ENCODE measurements around the gene ZNF837. TPM values are rescaled to one million over a fixed set of nuclear protein-coding genes. Genes with fewer than 3 reads are reported as not detected.

Gene ZNF837
- total and polyA plus RNA-seq, 2 of the 13 experiments (the other 11 are each of a cell fraction or from before 2014, with no cell fraction given): 0.29 to 1.3 TPM

GRCh38 chr19:58372311-58373133, 8.3 kb downstream of the ZNF837 start:
- ChIA-PET CTCF (ENCODE audit: low intra/inter-chr PET ratio, low total read pairs) (interaction anchor here (2.3 kb wide), 1 partner anchor 43 kb away, joined by 11 read pairs; no protein-coding TSS in a partner anchor), POLR2A (interaction anchor here (2.0 kb wide), 1 partner anchor 10 kb away, joined by 11 read pairs; the partner anchor contains the start of gene ZNF497)
- H3K4me3 ChIP-seq (replicated peaks in 1 of 3; ENCODE audit: insufficient read depth in 1 of 3, low read depth in 2 of 3, low read length in 3 of 3): no peak overlapping the region
- no peaks in the 10 kb centered on the region for H3K27me3 ChIP-seq (ENCODE audit: control insufficient read depth in 1 of 2, insufficient read depth in 2 of 2, low read length in 2 of 2)
- BruUV-seq (replicated peaks): no TSS peak
- H3K9ac ChIP-seq (ENCODE audit: insufficient read depth, low read depth, low read length): no peak overlapping the region
- H3K27ac ChIP-seq (ENCODE audit: extremely low read length, insufficient read depth, low read length): no peak overlapping the region
- WGBS (ENCODE audit: low lambda C conversion rate): 30% methylated on average over 14 of the region's 15 CpGs
- FAIRE-seq: peak; percentile 63
- peak; percentile 54 for ATAC-seq
- H3K4me1 ChIP-seq (ENCODE audit: insufficient read depth, low read length): peaks cover 9% of the 10 kb centered on the region
- no peak overlapping the region for H2AFZ ChIP-seq (ENCODE audit: low read length)
- no peaks in the 10 kb centered on the region for H3K9me3 ChIP-seq (ENCODE audit: low read length)
- no peak for DNase-seq (ENCODE audit: low spot score)
- in situ Hi-C loops (cut with HindIII; ENCODE audit: extremely low pct_ligation_motif_present, low pct_unique_long_range_greater_than_20kb): no loop called here
- intact Hi-C loops (cut with micrococcal nuclease; ENCODE audit: unreplicated experiment): loop anchor here (2.0 kb wide), 1 partner anchor 46 kb away; the partner anchor contains the start of gene ZSCAN22
- H4K20me1 ChIP-seq (ENCODE audit: insufficient read depth, low read length): no peaks in the 10 kb centered on the region
- peak overlapping the region; percentile 29; the same call in 1 of the 2 replicates for H3K4me2 ChIP-seq (ENCODE audit: low read depth, low read length)
- no peaks in the 10 kb centered on the region for H3K36me3 ChIP-seq (replicated peaks in 1 of 2; ENCODE audit: control insufficient read depth in 1 of 2, insufficient read depth in 2 of 2, low read length in 2 of 2)
- H3K79me2 ChIP-seq (ENCODE audit: insufficient read depth, low read length): no peaks in the 10 kb centered on the region
- TF ChIP-seq SMC3 (IDR thresholded peaks at IDR 0.05; ENCODE audit: low read length): peak; percentile 63
- no peak for TF ChIP-seq ZNF558 (CRISPR knock-in tag; IDR thresholded peaks at IDR 0.05; ENCODE audit: borderline replicate concordance)
- TF ChIP-seq ZNF572 (CRISPR knock-in tag; IDR thresholded peaks at IDR 0.05): no peak
- no peak for TF ChIP-seq MED13 (CRISPR knock-in tag; IDR thresholded peaks at IDR 0.05)
- TF ChIP-seq ZNF543 (CRISPR knock-in tag; IDR thresholded peaks at IDR 0.05): no peak
- TF ChIP-seq ETV5 (CRISPR knock-in tag; IDR thresholded peaks at IDR 0.05; ENCODE audit: borderline replicate concordance): no peak
- TF ChIP-seq NR2F1 (CRISPR knock-in tag; IDR thresholded peaks at IDR 0.05): peak in 1 of 2 experiments; percentile 76; a peak in 2 of 4 replicates
- TF ChIP-seq THAP11 (CRISPR knock-in tag; IDR thresholded peaks at IDR 0.05): 0 out of 2 replicates have a peak, but pooled peaks have one; percentile 23
- no peak for TF ChIP-seq ZNF546 (CRISPR knock-in tag; conservative IDR thresholded peaks at IDR 0.05)
- peak; percentile 67 for TF ChIP-seq PATZ1 (CRISPR knock-in tag; IDR thresholded peaks at IDR 0.05)
- TF ChIP-seq RXRA (CRISPR knock-in tag; IDR thresholded peaks at IDR 0.05): peak; percentile 26; the same call in 1 of the 2 replicates
- TF ChIP-seq KMT2B (CRISPR knock-in tag; IDR thresholded peaks at IDR 0.05): no peak
- no peak for TF ChIP-seq HOXA9 (CRISPR knock-in tag; IDR thresholded peaks at IDR 0.05; ENCODE audit: borderline replicate concordance)
- no peak for TF ChIP-seq NCOA5 (CRISPR knock-in tag; IDR thresholded peaks at IDR 0.05)
- no peak for TF ChIP-seq PITX1 (CRISPR knock-in tag; IDR thresholded peaks at IDR 0.05)
- TF ChIP-seq ZNF124 (CRISPR knock-in tag; IDR thresholded peaks at IDR 0.05): no peak
- TF ChIP-seq, protein P1, sequence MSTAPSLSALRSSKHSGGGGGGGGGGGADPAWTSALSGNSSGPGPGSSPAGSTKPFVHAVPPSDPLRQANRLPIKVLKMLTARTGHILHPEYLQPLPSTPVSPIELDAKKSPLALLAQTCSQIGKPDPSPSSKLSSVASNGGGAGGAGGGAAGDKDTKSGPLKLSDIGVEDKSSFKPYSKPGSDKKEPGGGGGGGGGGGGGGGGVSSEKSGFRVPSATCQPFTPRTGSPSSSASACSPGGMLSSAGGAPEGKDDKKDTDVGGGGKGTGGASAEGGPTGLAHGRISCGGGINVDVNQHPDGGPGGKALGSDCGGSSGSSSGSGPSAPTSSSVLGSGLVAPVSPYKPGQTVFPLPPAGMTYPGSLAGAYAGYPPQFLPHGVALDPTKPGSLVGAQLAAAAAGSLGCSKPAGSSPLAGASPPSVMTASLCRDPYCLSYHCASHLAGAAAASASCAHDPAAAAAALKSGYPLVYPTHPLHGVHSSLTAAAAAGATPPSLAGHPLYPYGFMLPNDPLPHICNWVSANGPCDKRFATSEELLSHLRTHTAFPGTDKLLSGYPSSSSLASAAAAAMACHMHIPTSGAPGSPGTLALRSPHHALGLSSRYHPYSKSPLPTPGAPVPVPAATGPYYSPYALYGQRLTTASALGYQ (CRISPR knock-in tag; IDR thresholded peaks at IDR 0.05): no peak
- TF ChIP-seq KLF13 (CRISPR knock-in tag; IDR thresholded peaks at IDR 0.05): no peak
- no peak for TF ChIP-seq ZSCAN30 (CRISPR knock-in tag; IDR thresholded peaks at IDR 0.05)
- no peak for TF ChIP-seq MYC (CRISPR knock-in tag; IDR thresholded peaks at IDR 0.05; ENCODE audit: borderline replicate concordance)
- no peak for TF ChIP-seq NKX3-1 (CRISPR knock-in tag; IDR thresholded peaks at IDR 0.05)
